Right lobe of liver (tissue), 6 donors: Measurements from ENCODE around the gene SPATA46. TPM values are rescaled to one million over a fixed set of nuclear protein-coding genes. Genes with fewer than 3 reads are reported as not detected.

ENCODE experiments used
- ATAC-seq, 4 donors: fragments of 200-7000 bp; cut with Tn5 transposase; one replicate each; pipeline ENCODE4 v1.9.1; 2020; ENCODE audit warnings: mild to moderate bottlenecking in 4 of 4, moderate library complexity in 4 of 4
- DNase-seq, 3 donors: peaks; one replicate each; pipeline ENCODE4 v3.0.0-alpha.2; 2020
- H3K27ac ChIP-seq, 3 donors: fragments of 200-600 bp; one replicate each; pipeline ENCODE4 v1.8.0; 2022
- H3K27me3 ChIP-seq, 2 donors: fragments of 200-600 bp; one replicate each; pipeline ENCODE4 v1.8.0; 2022
- H3K36me3 ChIP-seq, 4 donors: fragments of 200-600 bp; sonication (generic) in 1 of 4; one replicate each; pipeline versions ENCODE4 v1.5.1 to v1.8.0; 2017 to 2022; ENCODE audit warnings: control low read depth in 1 of 4
- H3K4me1 ChIP-seq, 4 donors: fragments of 200-600 bp; sonication (generic) in 1 of 4; one replicate each; pipeline versions ENCODE4 v1.5.1 to v1.8.0; 2017 to 2022; ENCODE audit warnings: control low read depth in 1 of 4
- H3K4me3 ChIP-seq, 3 donors: fragments of 200-600 bp; one replicate each; pipeline ENCODE4 v1.8.0; 2022
- H3K9me3 ChIP-seq, 4 donors: fragments of 200-600 bp; sonication (generic) in 1 of 4; one replicate each; pipeline versions ENCODE4 v1.5.1 to v1.8.0; 2017 to 2022; ENCODE audit warnings: control low read depth in 1 of 4
- POLR2A ChIP-seq: fragments of 450-650 bp; IDR thresholded peaks from one replicate; pipeline ENCODE4 v1.6.1; 2017; ENCODE audit warnings: antibody characterized with exemption, mild to moderate bottlenecking
- WGBS: methylation state at CpG from one replicate; pipeline ENCODE4 v1.1.6; 2018; ENCODE audit warnings: low coverage, low lambda C conversion rate; ENCODE audit not compliant: insufficient coverage; ENCODE audit errors: missing lambda C conversion rate; 5-methylcytosine and 5-hydroxymethylcytosine counted together
- intact Hi-C, 2 donors: fragments of 100-400 bp; cut with DNase I; formaldehyde crosslinking; loops; one replicate each; pipeline versions ENCODE4 v1.11.2 to v1.14.1; 2022
- total RNA-seq, 6 experiments: library from RNA; depleted of rRNA in 2 of 6; stranded (reverse); fragments of >200 nt in 2 of 6; fragmentation: NEBNext Ultra II Directional in 3 of 6; extraction: Animal tissue kit (Norgen Biotek cat#: 25700) in 3 of 6; gene quantifications; one replicate each; pipeline versions ENCODE4 v1.1.0 to v1.2.4, GENCODE V29; 2016 to 2023
- TF ChIP-seq, protein P1 (sequence below), 4 donors: fragments of 200-600 bp in 3 of 4; fragments of 450-650 bp in 1 of 4; IDR thresholded peaks; one replicate each; pipeline versions ENCODE4 v1.5.1 to v1.8.0; 2016 to 2022; ENCODE audit warnings: antibody characterized with exemption in 4 of 4, mild to moderate bottlenecking in 2 of 4
- donor health status: DM: no; HTN: yes; CAD: no.
- donor health status: DM: no; HTN: no; CAD: no.
- donor health status: DM: no; HTN: no; CAD: no.
- donor health status: DM: no; HTN: yes; CAD: no.
- donor health status: DM: no; HTN: yes; CAD: no.

SPATA46 gene
- total RNA-seq, 6 experiments from 2014 or later: not detected

DNA sequence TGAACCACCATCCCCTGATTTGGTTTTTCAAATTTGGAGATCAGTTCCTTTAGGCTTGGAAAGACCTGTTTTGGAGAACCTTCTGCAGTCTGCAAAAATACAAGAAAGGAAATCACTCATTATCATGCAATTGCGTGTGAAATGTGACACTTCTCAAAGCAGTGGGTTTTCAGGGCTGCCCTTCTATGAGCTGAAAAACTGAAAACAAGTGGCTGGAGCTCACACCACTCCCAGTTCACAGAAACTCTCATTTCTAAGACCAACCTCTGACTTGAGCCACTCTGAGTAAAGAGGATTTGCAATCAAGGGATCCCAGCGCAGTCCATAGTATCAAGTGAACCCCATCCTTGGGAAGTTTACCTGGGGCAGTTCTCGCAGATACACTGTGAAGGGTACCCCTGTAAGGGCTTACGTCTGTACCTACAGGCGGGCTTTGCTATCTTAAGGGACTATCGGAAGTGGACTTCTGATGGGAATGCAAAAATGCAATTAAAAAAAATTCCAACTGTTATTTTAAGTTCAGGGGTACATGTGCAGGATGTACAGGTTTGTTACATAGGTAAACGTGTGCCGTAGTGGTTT, 22.4 kb upstream of the SPATA46 start:
- DNase-seq (no peak), ATAC-seq (no peak)
- 68% methylated on average over 8 of the region's 8 CpGs for WGBS
- H3K36me3 ChIP-seq: no peaks in the 10 kb centered on the region
- intact Hi-C loops: no loop called here
- H3K4me1 ChIP-seq: no peaks in the 10 kb centered on the region
- no peak overlapping the region for H3K4me3 ChIP-seq
- TF ChIP-seq, protein P1, sequence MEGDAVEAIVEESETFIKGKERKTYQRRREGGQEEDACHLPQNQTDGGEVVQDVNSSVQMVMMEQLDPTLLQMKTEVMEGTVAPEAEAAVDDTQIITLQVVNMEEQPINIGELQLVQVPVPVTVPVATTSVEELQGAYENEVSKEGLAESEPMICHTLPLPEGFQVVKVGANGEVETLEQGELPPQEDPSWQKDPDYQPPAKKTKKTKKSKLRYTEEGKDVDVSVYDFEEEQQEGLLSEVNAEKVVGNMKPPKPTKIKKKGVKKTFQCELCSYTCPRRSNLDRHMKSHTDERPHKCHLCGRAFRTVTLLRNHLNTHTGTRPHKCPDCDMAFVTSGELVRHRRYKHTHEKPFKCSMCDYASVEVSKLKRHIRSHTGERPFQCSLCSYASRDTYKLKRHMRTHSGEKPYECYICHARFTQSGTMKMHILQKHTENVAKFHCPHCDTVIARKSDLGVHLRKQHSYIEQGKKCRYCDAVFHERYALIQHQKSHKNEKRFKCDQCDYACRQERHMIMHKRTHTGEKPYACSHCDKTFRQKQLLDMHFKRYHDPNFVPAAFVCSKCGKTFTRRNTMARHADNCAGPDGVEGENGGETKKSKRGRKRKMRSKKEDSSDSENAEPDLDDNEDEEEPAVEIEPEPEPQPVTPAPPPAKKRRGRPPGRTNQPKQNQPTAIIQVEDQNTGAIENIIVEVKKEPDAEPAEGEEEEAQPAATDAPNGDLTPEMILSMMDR (IDR thresholded peaks at IDR 0.05): no peak
- no peak for TF ChIP-seq POLR2A
- no peaks in the 10 kb centered on the region for H3K27me3 ChIP-seq
- H3K9me3 ChIP-seq: no peaks in the 10 kb centered on the region
- no peak overlapping the region for H3K27ac ChIP-seq

DNA sequence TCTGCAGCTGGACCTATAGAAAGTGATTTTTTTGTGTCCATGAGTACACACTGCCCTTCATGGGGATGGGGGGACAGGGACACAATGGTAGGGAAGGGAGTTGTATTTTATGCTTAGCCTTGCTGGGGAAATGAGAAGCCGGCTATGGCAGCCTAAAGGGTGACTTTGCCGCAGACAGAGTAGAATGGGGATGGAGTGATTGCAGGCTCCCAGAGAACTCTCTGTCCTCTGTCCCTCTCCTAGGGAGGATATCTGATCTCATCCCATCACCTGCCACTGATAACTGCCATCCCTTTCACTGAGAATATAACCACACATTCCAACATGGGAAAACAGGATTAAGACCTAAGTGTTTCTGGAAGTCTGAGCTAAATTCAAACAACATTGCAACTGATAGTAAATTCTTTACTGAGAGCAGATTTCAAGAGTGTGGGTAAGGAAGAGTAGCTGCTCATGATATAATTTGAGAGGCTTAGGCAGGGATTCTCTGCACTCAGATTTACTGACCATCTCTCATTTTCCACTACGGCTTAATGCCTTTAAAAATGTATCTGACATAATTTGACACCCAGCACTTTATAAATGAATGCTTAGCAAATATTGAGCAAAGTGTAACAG, 21.4 kb upstream of the SPATA46 start:
- Histone ChIP-seq H3K27ac (no peak overlapping the region), H3K36me3 (no peaks in the 10 kb centered on the region), H3K27me3 (no peaks in the 10 kb centered on the region), H3K4me1 (no peaks in the 10 kb centered on the region), H3K4me3 (no peak overlapping the region), H3K9me3 (no peaks in the 10 kb centered on the region)
- ATAC-seq: no peak
- TF ChIP-seq, protein P1 (IDR thresholded peaks at IDR 0.05): no peak
- DNase-seq: no peak
- intact Hi-C loops: no loop called here
- WGBS: 43% methylated on average over 1 of the region's 3 CpGs

DNA sequence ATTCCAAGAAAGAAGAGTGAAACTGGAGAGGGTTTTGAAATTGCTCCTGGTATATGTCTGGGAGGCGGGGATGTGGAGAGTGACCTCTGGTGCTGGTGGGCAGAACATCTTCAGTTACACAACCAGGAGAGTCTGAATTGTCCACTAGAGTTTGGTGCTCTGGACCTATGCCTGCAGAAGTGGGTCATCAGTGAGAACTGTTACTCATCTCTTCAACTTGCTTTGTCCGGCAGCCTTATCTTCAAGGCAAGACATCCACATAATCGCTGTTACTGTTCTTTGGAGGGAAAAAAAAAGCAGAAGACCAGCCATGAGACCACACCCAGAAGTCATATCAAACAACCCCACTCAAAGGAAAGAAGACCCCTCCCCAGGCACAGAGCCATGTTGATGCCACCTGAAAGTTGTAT, 20.4 kb upstream of the SPATA46 start:
- no peak for DNase-seq
- ATAC-seq: peak; percentile 69 to 85 (median 73)

DNA sequence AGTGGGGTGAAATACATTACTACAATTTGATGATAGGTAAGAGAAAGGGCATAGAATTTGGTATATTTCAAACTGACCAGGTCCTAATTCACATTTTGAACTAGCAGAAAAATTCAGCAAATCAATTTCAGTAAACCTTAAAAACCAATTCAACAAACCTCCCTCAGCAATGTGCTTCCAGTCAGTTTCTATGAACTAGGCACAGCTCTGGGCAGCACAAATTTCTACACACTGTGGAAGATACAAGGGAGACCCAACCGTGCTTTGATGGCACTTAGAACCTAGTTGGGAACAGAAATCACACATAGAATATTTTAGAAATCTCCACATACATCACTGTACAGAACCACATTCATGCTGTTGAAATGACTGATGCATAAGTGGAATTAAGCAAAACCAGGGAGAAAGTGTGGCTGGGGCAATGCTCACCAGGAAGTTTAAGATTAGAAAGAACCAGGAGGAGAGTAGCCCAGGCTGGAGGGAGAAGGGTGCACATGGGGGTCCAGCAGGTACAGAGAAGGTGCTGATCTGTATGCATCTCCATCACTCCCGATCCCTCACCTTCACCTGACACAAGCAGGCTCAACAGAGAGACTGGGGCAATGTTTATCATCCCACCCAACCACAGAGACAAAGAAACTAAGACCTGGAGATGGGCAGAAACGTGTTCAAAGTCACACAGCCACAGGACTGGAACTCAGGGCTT, 19.7 kb upstream of the SPATA46 start:
- DNase-seq (no peak), ATAC-seq (peak in 1 of 4 donors; percentile 19)
- intact Hi-C loops: no loop called here

More for the DNA sequence above, 20.4 kb upstream of the SPATA46 start:
- H3K36me3 ChIP-seq: no peaks in the 10 kb centered on the region
- H3K27me3 ChIP-seq: no peaks in the 10 kb centered on the region
- WGBS: no CpG with 5 or more reads among the region's 3 CpGs
- intact Hi-C loops: no loop called here
- no peak overlapping the region for H3K4me3 ChIP-seq
- no peak for TF ChIP-seq POLR2A
- TF ChIP-seq, protein P1 (IDR thresholded peaks at IDR 0.05): no peak
- H3K27ac ChIP-seq: no peak overlapping the region
- H3K4me1 ChIP-seq: no peaks in the 10 kb centered on the region
- H3K9me3 ChIP-seq: no peaks in the 10 kb centered on the region

More for the DNA sequence above, 19.7 kb upstream of the SPATA46 start:
- Histone ChIP-seq H3K9me3 (no peaks in the 10 kb centered on the region), H3K36me3 (no peaks in the 10 kb centered on the region), H3K27me3 (no peaks in the 10 kb centered on the region), H3K27ac (no peak overlapping the region), H3K4me1 (no peaks in the 10 kb centered on the region), H3K4me3 (no peak overlapping the region)
- TF ChIP-seq, protein P1 (IDR thresholded peaks at IDR 0.05): no peak
- TF ChIP-seq POLR2A: no peak
- 60% methylated on average over 3 of the region's 3 CpGs for WGBS
